Activated CD8-positive, alpha-beta memory T cell treated with anti-CD3 and anti-CD28 coated beads, Interleukin-2, amount 10 ng/mL, durations not matched to agents 7 days and 5 days (primary cell): Measurements from ENCODE around the gene DTX1. TPM values are rescaled to one million over a fixed set of nuclear protein-coding genes. Genes with fewer than 3 reads are reported as not detected.

ENCODE experiments used
- total RNA-seq, 2 experiments: library from RNA; stranded (reverse); gene quantifications; one replicate each; pipeline ENCODE4 v1.2.3, GENCODE V29; 2021

DTX1 gene
- total RNA-seq, 2 experiments from 2014 or later, result 0.16 to 0.35 TPM

Other genes with a start within 250 kb of the DTX1 start
- gene OAS1, start 149.8 kb upstream of the DTX1 start, total RNA-seq, result 100 to 1,000 TPM; 161 to 292 TPM
- 100 to 1,000 TPM; 290 to 394 TPM for gene OAS3, start 118.3 kb upstream of the DTX1 start, total RNA-seq
- 100 to 1,000 TPM; 276 to 383 TPM for gene OAS2, start 78.2 kb upstream of the DTX1 start, total RNA-seq
- not detected for gene RASAL1, start 79.0 kb downstream of the DTX1 start, total RNA-seq
- not detected for gene CFAP73, start 93.0 kb downstream of the DTX1 start, total RNA-seq
- 10 to 100 TPM; 71.5 to 99.0 TPM for gene DDX54, start 128.7 kb downstream of the DTX1 start, total RNA-seq
- gene RITA1, start 129.0 kb downstream of the DTX1 start, total RNA-seq, result 10 to 100 TPM; 23.1 to 29.6 TPM
- gene TPCN1, start 164.7 kb downstream of the DTX1 start, total RNA-seq, result 10 to 100 TPM; 21.4 to 23.3 TPM